HG03378 (cell line): ENCODE data around the gene NTF3.
"Not testable (repeated sequence)": the region's sequence is repeated elsewhere in the genome, so short reads cannot be mapped to it uniquely, and the experiment has no call there.

Experiments used
- ATAC-seq: cut with Tn5 transposase; IDR thresholded peaks from one replicate; pipeline ENCODE4 v1.9.1; 2021; ENCODE audit warnings: mild to moderate bottlenecking, moderate library complexity; ENCODE audit not compliant: unreplicated experiment

The NTF3 gene

GRCh38 chr12:5524769-5525436 is 93.0 kb downstream of the NTF3 start:
- no peak for ATAC-seq

GRCh38 chr12:5525783-5526367 is 94.0 kb downstream of the NTF3 start:
- ATAC-seq, result no peak

GRCh38 chr12:5533368-5533767 is 101.5 kb downstream of the NTF3 start:
- no peak for ATAC-seq

GRCh38 chr12:5534426-5535199 is 102.7 kb downstream of the NTF3 start:
- no peak for ATAC-seq

GRCh38 chr12:5535541-5535940 is 103.6 kb downstream of the NTF3 start:
- no peak for ATAC-seq

- not testable (repeated sequence) for ATAC-seq
Observed at GRCh38 chr12:5537026-5537615, 105.2 kb downstream of the NTF3 start.

- no peak for ATAC-seq
Observed at GRCh38 chr12:5537771-5538170, 105.9 kb downstream of the NTF3 start.
